Lung (tissue), 12 donors: ENCODE data around the gene IL4R. TPM values are rescaled to one million over a fixed set of nuclear protein-coding genes. Genes with fewer than 3 reads are reported as not detected.

Source experiments
- ATAC-seq: fragments of 200-7000 bp; cut with Tn5 transposase; one replicate; pipeline ENCODE4 v1.9.1; 2020; ENCODE audit warnings: moderate number of reproducible peaks; ENCODE audit not compliant: insufficient read depth, low FRiP score
- DNase-seq, 3 donors: peaks; one replicate each; pipeline ENCODE4 v3.0.0-alpha.2; 2013 to 2017
- H3K27ac ChIP-seq, 2 donors: one replicate each; pipeline ENCODE4 v1.5.1; 2013; ENCODE audit warnings: mild to moderate bottlenecking in 2 of 2, moderate library complexity in 2 of 2, control low read depth in 1 of 2, inconsistent platforms in 1 of 2, low read depth in 1 of 2, low read length in 1 of 2
- H3K27me3 ChIP-seq, 3 donors: one replicate each; pipeline ENCODE4 v1.5.1; 2013; ENCODE audit warnings: low read length in 2 of 3; ENCODE audit not compliant: control insufficient read depth in 3 of 3, insufficient read depth in 3 of 3
- H3K36me3 ChIP-seq, 4 donors: one replicate each; pipeline ENCODE4 v1.5.1; 2013; ENCODE audit warnings: low read length in 4 of 4, mild to moderate bottlenecking in 1 of 4, moderate library complexity in 1 of 4; ENCODE audit not compliant: control insufficient read depth in 4 of 4, insufficient read depth in 4 of 4
- H3K4me1 ChIP-seq, 5 donors: one replicate each; pipeline ENCODE4 v1.5.1; 2013; ENCODE audit warnings: low read length in 5 of 5, mild to moderate bottlenecking in 2 of 5, moderate library complexity in 1 of 5; ENCODE audit not compliant: control insufficient read depth in 5 of 5, insufficient read depth in 5 of 5
- H3K4me3 ChIP-seq: one replicate; pipeline ENCODE4 v1.5.1; 2013; ENCODE audit warnings: mild to moderate bottlenecking, control low read depth, moderate library complexity
- H3K9ac ChIP-seq, 2 donors: one replicate each; pipeline ENCODE4 v1.5.1; 2013; ENCODE audit warnings: low read length in 2 of 2, control low read depth in 1 of 2; ENCODE audit not compliant: insufficient read depth in 1 of 2
- H3K9me3 ChIP-seq, 4 donors: one replicate each; pipeline ENCODE4 v1.5.1; 2013; ENCODE audit warnings: low read length in 3 of 4, mild to moderate bottlenecking in 1 of 4, moderate library complexity in 1 of 4; ENCODE audit not compliant: control insufficient read depth in 4 of 4, insufficient read depth in 3 of 4
- CTCF ChIP-seq: IDR thresholded peaks from 2 replicates; pipeline ENCODE4 v1.5.1; 2012; ENCODE audit warnings: mild to moderate bottlenecking; ENCODE audit errors: control extremely low read depth, extremely low read depth
- WGBS, 2 donors: extraction: QIAGEN DNeasy Blood & Tissue Kit; methylation state at CpG; one replicate each; pipeline ENCODE4 v1.1.7; 2013; 5-methylcytosine and 5-hydroxymethylcytosine counted together
- polyA plus RNA-seq, 2 donors: library from polyadenylated mRNA; stranded (reverse); fragments of 200-250 nt; gene quantifications; one replicate each; pipeline ENCODE4 v1.2.1, GENCODE V29; 2013
- total RNA-seq, 2 donors: library from RNA; depleted of rRNA in 1 of 2; stranded (reverse); fragments of >200 nt in 1 of 2; gene quantifications; one replicate each; pipeline ENCODE4 v1.2.1, GENCODE V29; 2014 to 2021
- donor health status: control.
- donor health status: control.
- donor health status: Bipolar disorder and iron deficiency.
- donor health status: healthy.
- donor health status: DM: yes; HTN: yes; CAD: no.

IL4R gene
- total and polyA plus RNA-seq, 4 donors: 61.3 to 175 (median 114) TPM

- H3K4me1 ChIP-seq: peaks cover 2 to 36% (median 5%) of the 10 kb centered on the region in 5 donors
- no peak for DNase-seq
- ATAC-seq: no peak
These were observed 11.1 kb downstream of the IL4R start for GRCh38 chr16:27324851-27325301.

GRCh38 chr16:27325736-27326135 lies 12.0 kb downstream of the IL4R start:
- ATAC-seq (no peak), DNase-seq (no peak)
- Histone ChIP-seq H3K27ac (peak overlapping the region in 1 of 2 donors; percentile 98), H3K4me1 (peaks cover 2 to 34% (median 8%) of the 10 kb centered on the region in 5 donors), H3K27me3 (no peaks in the 10 kb centered on the region), H3K9me3 (no peaks in the 10 kb centered on the region), H3K36me3 (peaks cover 0 to 2% (median under 1%) of the 10 kb centered on the region in 4 donors), H3K4me3 (no peak overlapping the region), H3K9ac (no peak overlapping the region)
- WGBS, 2 donors: 98% methylated on average over 8 of the region's 8 CpGs
- no peak for TF ChIP-seq CTCF

More at GRCh38 chr16:27324851-27325301, 11.1 kb downstream of the IL4R start:
- Histone ChIP-seq H3K27me3 (no peaks in the 10 kb centered on the region), H3K4me3 (no peak overlapping the region), H3K9me3 (no peaks in the 10 kb centered on the region), H3K27ac (peak overlapping the region in 1 of 2 donors; percentile 78), H3K36me3 (peaks cover 0 to 1% (median 0%) of the 10 kb centered on the region in 4 donors), H3K9ac (no peak overlapping the region)
- 77 to 86% methylated on average over 12 of the region's 12 CpGs for WGBS, 2 donors
- TF ChIP-seq CTCF: no peak

- H3K9me3 ChIP-seq: no peaks in the 10 kb centered on the region
- peak overlapping the region; percentile 69 to 98 for H3K27ac ChIP-seq
- TF ChIP-seq CTCF: no peak
- peaks cover 1 to 37% (median 8%) of the 10 kb centered on the region in 5 donors for H3K4me1 ChIP-seq
- no peak for DNase-seq
- H3K36me3 ChIP-seq: peaks cover 0 to 4% (median 1%) of the 10 kb centered on the region in 4 donors
- H3K9ac ChIP-seq: no peak overlapping the region
- WGBS, 2 donors: 75 to 89% methylated on average over 6 of the region's 6 CpGs
- H3K27me3 ChIP-seq: no peaks in the 10 kb centered on the region
- ATAC-seq: no peak
- H3K4me3 ChIP-seq: no peak overlapping the region
These were observed 12.5 kb downstream of the IL4R start for GRCh38 chr16:27326251-27326650.
